Effector memory CD4-positive, alpha-beta T cell (primary cell): ENCODE data around the gene ZNF850.
A peak's percentile ranks its signal among the peaks of the same experiment; 100 is the strongest.
"Not testable (repeated sequence)": the region's sequence is repeated elsewhere in the genome, so short reads cannot be mapped to it uniquely, and the experiment has no call there.

Source experiments
- DNase-seq, 3 donors: peaks; one replicate each; pipeline ENCODE4 v3.0.0-alpha.2; 2020
- H3K27ac ChIP-seq: 2 replicates; pipeline ENCODE4 v1.7.0; 2013; ENCODE audit warnings: mild to moderate bottlenecking, low read length, moderate library complexity; ENCODE audit not compliant: insufficient read depth, poor library complexity, severe bottlenecking
- H3K27me3 ChIP-seq: replicated peaks from 2 replicates; pipeline ENCODE4 v1.7.0; 2013; ENCODE audit warnings: mild to moderate bottlenecking, low read length; ENCODE audit not compliant: insufficient read depth, control insufficient read depth, poor library complexity, severe bottlenecking
- H3K36me3 ChIP-seq: 2 replicates; pipeline ENCODE4 v1.7.0; 2013; ENCODE audit warnings: mild to moderate bottlenecking, low read length, moderate library complexity; ENCODE audit not compliant: control insufficient read depth, insufficient read depth
- H3K4me1 ChIP-seq: 2 replicates; pipeline ENCODE4 v1.7.0; 2013; ENCODE audit warnings: low read length, mild to moderate bottlenecking; ENCODE audit not compliant: control insufficient read depth, insufficient read depth, poor library complexity, severe bottlenecking
- H3K4me3 ChIP-seq: 2 replicates; pipeline ENCODE4 v1.7.0; 2013; ENCODE audit warnings: low read length, low read depth, mild to moderate bottlenecking; ENCODE audit not compliant: insufficient read depth, poor library complexity, severe bottlenecking
- H3K9me3 ChIP-seq: 2 replicates; pipeline ENCODE4 v1.7.0; 2013; ENCODE audit warnings: mild to moderate bottlenecking, low read length, moderate library complexity; ENCODE audit not compliant: control insufficient read depth

The ZNF850 gene

DNA sequence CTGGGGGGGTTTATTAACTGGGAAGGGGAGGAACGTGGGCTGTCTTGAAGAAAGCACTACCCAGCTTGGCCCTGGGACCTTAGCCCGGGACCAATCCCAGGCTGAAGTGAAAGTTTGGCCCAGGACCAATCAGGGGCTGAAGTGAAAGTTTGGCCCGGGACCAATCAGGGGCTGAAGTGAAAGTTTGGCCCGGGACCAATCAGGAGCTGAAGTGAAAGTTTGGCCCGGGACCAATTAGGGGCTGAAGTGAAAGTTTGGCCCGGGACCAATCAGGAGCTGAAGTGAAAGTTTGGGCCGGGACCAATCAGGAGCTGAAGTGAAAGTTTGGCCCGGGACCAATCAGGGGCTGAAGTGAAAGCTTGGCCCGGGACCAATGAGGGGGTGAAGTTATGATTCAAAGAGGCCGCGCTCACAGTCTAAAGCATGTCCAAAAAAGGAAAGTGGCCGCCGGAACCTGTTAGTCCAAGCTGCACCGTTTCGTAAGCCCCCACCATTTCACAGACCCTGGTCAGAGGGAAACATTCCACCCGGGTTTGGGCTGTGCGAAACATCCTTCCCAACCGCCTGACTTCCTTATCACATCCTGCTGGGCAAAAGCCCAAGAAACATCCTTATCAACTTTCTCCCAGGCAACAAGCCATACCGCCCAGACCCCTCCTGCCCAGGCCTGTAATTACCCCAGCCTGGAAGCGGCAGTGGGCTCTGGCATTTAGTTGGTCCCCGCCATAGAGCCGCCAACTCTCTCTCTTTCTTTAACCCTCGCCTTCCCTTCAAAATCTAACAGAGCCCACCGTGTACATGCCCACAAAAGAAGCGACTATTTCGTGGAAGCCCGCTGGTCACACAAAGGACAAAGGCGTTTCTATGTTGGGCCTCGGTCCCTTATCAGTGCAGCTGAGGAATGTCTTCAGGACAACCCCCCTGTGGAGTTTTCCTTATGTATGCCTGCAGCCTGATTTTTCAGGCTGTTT lies 1.1 kb downstream of the ZNF850 start:
- H3K27ac ChIP-seq = no peak overlapping the region
- H3K4me1 ChIP-seq = peaks cover 10% of the 10 kb centered on the region
- no peaks in the 10 kb centered on the region for H3K36me3 ChIP-seq
- DNase-seq = no peak
- no peaks in the 10 kb centered on the region for H3K9me3 ChIP-seq
- peak overlapping the region; percentile 93 for H3K4me3 ChIP-seq
- H3K27me3 ChIP-seq = no peaks in the 10 kb centered on the region

DNA sequence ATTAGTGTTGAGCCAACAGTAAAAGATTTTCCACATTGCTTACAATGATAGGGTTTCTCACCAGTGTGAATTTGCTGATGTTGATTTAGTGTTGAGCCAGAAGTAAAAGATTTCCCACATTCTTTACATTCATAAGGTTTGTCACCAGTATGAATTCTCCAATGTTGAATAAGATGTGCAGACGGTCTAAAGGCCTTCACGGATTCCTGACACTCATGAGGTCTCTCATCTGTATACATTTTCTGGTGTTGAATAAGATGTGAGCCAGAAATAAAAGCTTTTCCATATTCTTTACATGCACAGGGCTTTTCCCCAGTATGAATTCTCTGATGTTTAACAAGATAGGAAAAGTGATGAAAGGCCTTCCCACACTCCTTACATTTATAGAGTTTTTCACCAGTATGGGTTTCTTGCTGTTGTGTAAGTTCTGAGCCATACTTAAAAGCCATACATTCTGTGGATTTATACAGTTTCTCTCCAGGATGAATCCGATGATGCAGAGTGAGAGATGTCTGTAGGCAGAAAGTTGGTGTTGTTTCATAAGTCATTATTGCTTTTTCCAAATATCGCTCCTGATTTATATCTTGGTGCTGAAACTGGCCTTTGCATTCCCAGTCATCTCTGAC lies 22.4 kb downstream of the ZNF850 start:
- peaks cover 66% of the 10 kb centered on the region for H3K9me3 ChIP-seq
- H3K36me3 ChIP-seq = peaks cover 37% of the 10 kb centered on the region
- H3K4me3 ChIP-seq = no peak overlapping the region
- no peaks in the 10 kb centered on the region for H3K4me1 ChIP-seq
- H3K27ac ChIP-seq = no peak overlapping the region
- no peaks in the 10 kb centered on the region for H3K27me3 ChIP-seq
- DNase-seq = no peak

DNA sequence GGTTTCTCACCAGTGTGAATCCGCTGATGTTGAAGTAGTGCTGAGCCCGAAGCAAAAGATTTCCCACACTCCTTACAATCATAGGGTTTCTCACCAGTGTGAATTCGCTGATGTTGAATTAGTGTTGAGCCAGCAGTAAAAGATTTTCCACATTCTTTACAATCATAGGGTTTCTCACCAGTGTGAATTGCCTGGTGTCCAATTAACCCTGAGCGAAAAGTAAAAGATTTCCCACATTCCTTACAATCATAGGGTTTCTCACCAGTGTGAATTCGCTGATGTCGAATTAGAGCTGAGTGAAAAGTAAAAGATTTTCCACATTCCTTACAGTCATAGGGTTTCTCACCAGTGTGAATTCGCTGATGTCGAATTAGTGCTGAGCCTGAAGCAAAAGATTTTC lies 23.0 kb downstream of the ZNF850 start:
- H3K27me3 ChIP-seq, H3K27ac ChIP-seq: not testable (repeated sequence)
- peaks cover 37% of the 10 kb centered on the region for H3K36me3 ChIP-seq

DNA sequence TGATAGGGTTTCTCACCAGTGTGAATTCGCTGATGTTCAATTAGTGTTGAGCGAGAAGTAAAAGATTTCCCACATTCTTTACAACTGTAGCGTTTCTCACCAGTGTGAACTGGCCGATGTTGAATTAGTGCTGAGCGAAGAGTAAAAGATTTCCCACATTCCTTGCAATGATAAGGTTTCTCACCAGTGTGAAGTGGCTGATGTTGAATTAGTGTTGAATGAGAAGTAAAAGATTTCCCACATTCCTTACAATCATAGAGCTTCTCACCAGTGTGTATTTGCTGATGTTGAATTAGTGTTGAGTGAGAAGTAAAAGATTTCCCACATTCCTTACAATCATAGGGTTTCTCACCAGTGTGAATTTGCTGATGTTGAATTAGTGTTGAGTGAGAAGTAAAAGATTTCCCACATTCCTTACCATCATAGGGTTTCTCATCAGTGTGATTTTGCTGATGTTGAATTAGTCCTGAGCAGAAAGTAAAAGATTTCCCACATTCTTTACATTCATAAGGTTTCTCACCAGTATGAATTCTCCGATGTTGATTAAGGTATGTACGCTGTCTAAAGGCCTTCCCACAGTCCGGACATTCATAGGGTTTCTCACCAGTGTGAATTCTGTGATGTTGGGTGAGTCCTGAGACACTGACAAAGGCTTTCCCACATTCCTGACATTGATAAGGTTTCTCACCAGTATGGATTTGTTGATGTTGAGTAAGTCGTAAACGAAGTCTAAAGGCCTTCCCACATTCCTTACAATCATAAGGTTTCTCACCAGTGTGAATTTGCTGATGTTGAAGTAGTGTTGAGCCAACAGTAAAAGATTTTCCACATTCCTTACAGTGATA lies 24.0 kb downstream of the ZNF850 start:
- no peak overlapping the region for H3K4me3 ChIP-seq
- H3K27me3 ChIP-seq = no peaks in the 10 kb centered on the region
- no peaks in the 10 kb centered on the region for H3K4me1 ChIP-seq
- no peak overlapping the region for H3K27ac ChIP-seq
- peaks cover 69% of the 10 kb centered on the region for H3K9me3 ChIP-seq
- no peak for DNase-seq
- peaks cover 34% of the 10 kb centered on the region for H3K36me3 ChIP-seq

More for the DNA sequence above, 23.0 kb downstream of the ZNF850 start:
- H3K9me3 ChIP-seq = peaks cover 67% of the 10 kb centered on the region
- DNase-seq, H3K4me1 ChIP-seq, H3K4me3 ChIP-seq: not testable (repeated sequence)

DNA sequence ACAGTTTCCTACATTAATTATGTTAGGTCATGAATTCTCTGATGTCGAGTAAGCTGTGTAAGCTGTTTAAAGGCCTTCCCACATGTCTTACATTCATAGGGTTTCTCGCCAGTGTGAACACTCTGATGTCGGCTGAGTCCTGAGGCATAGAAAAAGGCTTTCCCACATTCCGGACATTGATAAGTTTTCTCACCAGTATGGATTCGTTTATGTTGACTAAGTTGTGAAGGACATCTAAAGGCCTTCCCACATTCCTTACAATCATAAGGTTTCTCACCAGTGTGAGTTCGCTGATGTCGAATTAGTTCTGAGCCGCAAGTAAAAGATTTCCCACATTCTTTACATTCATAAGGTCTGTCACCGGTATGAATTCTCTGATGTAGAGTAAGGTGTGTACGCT lies 24.9 kb downstream of the ZNF850 start:
- Histone ChIP-seq H3K36me3 (peaks cover 25% of the 10 kb centered on the region), H3K4me1 (no peaks in the 10 kb centered on the region)

DNA sequence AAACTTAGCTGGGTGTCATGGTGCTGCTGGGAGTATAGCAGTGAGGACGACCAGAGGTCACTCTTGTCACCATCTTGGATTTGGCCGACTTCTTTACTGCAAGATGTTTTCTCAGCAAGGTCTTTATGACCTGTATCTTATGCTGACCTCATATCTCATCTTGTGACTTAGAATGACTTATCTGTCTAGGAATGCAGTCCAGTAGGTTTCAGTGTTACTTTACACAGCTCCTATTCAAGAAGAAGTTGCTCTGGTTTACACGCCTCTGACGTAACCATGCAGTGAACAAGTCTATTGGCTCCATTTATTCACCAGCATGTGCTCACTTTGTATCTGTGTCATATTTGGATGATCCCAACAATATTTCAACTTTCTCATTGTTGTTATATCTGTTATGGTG lies 26.7 kb downstream of the ZNF850 start:
- no peak for DNase-seq
- Histone ChIP-seq H3K4me1 (no peaks in the 10 kb centered on the region), H3K27me3 (no peaks in the 10 kb centered on the region), H3K9me3 (peaks cover 55% of the 10 kb centered on the region), H3K27ac (no peak overlapping the region), H3K36me3 (peaks cover 12% of the 10 kb centered on the region), H3K4me3 (no peak overlapping the region)

More for the DNA sequence above, 24.9 kb downstream of the ZNF850 start:
- no peak overlapping the region for H3K4me3 ChIP-seq
- H3K9me3 ChIP-seq = peaks cover 65% of the 10 kb centered on the region
- H3K27ac ChIP-seq = no peak overlapping the region
- H3K27me3 ChIP-seq = no peaks in the 10 kb centered on the region
- DNase-seq = no peak

DNA sequence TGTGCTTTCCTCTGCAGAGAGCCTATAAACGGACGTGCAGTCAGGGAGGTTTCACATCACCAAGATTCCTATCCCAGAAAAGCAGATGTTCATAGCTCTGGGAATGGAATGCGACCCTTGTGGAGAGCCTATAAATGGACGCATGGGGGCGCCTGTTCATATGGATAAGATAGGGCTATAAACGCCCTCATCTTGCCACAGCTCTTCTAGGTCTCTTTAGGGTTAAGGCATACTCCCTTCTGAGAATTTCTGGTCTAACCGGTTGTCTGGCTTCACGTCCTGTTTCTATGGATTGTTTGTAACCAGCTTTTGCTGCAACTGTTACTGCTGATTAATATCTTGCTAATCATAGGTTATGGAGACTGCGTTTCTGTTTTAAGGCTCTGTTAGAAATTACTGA lies 36.4 kb downstream of the ZNF850 start:
- H3K9me3 ChIP-seq = peaks cover 51% of the 10 kb centered on the region
- not testable (repeated sequence) for DNase-seq, H3K27me3 ChIP-seq, H3K27ac ChIP-seq, H3K4me1 ChIP-seq, H3K4me3 ChIP-seq, H3K36me3 ChIP-seq

DNA sequence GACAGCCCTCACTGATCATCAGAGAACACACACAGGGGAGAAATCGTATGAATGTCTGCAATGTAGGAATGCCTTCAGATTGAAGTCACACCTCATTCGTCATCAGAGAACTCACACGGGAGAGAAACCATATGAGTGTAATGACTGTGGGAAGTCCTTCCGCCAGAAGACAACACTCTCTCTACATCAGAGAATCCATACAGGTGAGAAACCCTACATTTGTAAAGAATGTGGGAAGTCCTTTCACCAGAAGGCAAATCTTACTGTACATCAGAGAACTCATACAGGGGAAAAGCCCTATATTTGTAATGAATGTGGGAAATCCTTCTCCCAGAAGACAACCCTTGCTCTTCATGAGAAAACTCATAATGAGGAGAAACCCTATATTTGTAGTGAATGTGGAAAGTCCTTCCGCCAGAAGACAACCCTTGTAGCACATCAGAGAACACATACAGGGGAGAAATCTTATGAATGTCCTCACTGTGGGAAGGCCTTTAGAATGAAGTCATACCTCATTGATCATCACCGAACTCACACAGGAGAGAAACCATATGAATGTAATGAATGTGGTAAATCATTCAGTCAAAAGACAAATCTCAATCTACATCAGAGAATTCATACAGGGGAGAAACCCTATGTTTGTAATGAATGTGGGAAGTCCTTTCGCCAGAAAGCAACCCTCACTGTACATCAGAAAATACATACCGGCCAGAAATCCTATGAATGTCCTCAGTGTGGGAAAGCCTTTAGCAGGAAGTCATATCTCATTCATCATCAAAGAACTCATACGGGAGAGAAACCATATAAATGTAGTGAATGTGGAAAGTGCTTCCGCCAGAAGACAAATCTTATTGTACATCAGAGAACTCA lies 52.7 kb downstream of the ZNF850 start:
- no peaks in the 10 kb centered on the region for H3K27me3 ChIP-seq
- no peak overlapping the region for H3K4me3 ChIP-seq
- H3K27ac ChIP-seq = no peak overlapping the region
- H3K4me1 ChIP-seq = no peaks in the 10 kb centered on the region
- no peak for DNase-seq
- H3K9me3 ChIP-seq = peaks cover 70% of the 10 kb centered on the region
- H3K36me3 ChIP-seq = peaks cover 47% of the 10 kb centered on the region

DNA sequence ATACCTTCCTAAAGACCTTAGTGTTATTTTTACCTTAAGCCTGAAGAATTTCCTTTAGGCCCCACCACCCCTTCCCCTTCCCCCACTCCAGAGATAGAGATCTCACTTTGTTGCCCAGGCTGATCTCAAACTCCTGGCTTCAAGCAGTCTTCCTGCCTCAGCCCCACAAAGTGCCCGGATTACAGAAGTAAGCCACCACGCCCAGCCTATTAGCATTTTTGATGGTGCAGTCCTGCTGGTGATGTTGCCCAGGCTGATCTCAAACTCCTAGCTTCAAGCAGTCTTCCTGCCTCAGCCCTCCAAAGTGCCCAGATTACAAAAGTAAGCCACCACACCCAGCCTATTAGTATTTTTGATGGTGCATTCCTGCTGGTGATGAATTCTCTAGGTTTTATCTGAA lies 63.2 kb downstream of the ZNF850 start:
- no peak for DNase-seq
- Histone ChIP-seq H3K27ac (no peak overlapping the region), H3K36me3 (peaks cover 50% of the 10 kb centered on the region), H3K4me1 (no peaks in the 10 kb centered on the region), H3K4me3 (no peak overlapping the region), H3K27me3 (no peaks in the 10 kb centered on the region), H3K9me3 (peaks cover 61% of the 10 kb centered on the region)
